Measurements from ENCODE around the gene SLC30A1. TPM values are rescaled to one million over a fixed set of nuclear protein-coding genes. Genes with fewer than 3 reads are reported as not detected.

SLC30A1 gene
- total and polyA plus RNA-seq, 12 donors: 4.6 to 82.6 (median 37.5) TPM

DNA sequence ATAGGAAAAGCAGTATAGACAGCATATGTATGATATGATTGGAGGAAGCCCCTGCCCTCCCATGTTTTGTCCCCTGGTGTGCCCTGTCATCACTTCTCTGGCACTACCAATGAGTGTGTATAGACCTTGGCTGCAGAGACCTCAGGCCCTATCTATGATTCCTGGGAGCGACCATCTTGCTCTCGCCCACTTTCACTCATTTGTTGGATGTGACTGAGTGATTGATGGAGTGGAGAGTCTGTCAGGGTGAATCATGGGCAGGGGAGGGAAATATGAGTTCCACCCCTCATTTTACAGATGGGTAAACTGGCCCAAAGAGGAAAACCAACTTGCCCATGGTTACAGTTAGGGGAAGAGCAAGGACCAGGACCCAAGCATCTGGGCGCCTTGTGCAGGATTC is 14.9 kb downstream of the SLC30A1 start:
- 95 to 100% (median 95%) methylated on average over 3 of the region's 3 CpGs for WGBS, 4 donors
- Histone ChIP-seq H3K36me3 (replicated peaks in 1 of 2) (no peaks in the 10 kb centered on the region), H3K9me3 (replicated peaks in 1 of 3) (no peaks in the 10 kb centered on the region), H3K4me3 (no peak overlapping the region), H3K4me1 (replicated peaks in 1 of 2) (no peaks in the 10 kb centered on the region), H3K27ac (no peak overlapping the region), H3K27me3 (no peaks in the 10 kb centered on the region)
- intact Hi-C loops (cut with DNase I): no loop called here
- no peak for DNase-seq
- TF ChIP-seq, protein P1, sequence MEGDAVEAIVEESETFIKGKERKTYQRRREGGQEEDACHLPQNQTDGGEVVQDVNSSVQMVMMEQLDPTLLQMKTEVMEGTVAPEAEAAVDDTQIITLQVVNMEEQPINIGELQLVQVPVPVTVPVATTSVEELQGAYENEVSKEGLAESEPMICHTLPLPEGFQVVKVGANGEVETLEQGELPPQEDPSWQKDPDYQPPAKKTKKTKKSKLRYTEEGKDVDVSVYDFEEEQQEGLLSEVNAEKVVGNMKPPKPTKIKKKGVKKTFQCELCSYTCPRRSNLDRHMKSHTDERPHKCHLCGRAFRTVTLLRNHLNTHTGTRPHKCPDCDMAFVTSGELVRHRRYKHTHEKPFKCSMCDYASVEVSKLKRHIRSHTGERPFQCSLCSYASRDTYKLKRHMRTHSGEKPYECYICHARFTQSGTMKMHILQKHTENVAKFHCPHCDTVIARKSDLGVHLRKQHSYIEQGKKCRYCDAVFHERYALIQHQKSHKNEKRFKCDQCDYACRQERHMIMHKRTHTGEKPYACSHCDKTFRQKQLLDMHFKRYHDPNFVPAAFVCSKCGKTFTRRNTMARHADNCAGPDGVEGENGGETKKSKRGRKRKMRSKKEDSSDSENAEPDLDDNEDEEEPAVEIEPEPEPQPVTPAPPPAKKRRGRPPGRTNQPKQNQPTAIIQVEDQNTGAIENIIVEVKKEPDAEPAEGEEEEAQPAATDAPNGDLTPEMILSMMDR (IDR thresholded peaks at IDR 0.05): no peak
- TF ChIP-seq POLR2A (IDR thresholded peaks at IDR 0.05): no peak

DNA sequence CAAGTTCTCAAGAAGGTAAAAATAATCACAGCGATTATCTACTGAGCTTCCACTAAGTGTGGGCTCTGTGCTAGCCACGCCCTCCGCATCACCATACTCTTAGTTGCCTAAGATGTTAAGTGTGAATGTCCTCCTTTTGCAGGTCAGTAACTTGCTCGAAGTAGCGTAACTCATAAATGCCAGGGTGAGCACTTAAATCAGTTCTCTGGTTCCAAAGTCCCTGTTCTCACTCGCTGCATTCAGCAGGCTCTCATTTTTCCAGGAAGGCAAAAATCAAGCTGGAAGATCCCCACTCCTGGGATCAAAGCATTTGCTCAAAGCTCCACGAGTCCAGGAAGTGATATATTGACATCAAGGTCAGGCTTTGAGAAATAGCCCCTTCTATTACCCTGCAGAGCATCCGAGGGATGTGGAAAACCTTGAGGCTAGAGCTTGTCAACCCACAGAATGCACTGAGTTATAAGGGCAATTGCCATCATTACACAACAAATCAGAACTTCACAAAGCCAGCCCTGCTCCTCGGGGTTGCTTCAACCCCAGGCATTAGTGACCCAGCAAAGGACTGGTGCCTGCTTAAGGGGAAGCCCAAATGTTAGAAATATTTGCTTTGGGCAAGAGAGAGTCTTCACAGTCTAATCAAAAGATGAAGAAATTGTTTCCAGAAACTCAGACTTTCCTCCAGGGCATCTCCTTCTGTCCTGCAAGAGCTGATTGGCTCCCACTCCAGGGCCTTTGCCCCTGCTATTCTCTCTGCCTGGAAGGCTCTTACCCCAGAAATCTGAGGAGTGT is 19.5 kb downstream of the SLC30A1 start:
- TF ChIP-seq POLR2A (IDR thresholded peaks at IDR 0.05): no peak
- TF ChIP-seq, protein P1 (IDR thresholded peaks at IDR 0.05): no peak
- peak in 1 of 7 donors; percentile 20 for DNase-seq
- no peaks in the 10 kb centered on the region for H3K27me3 ChIP-seq
- no peaks in the 10 kb centered on the region for H3K9me3 ChIP-seq (replicated peaks in 1 of 3)
- H3K27ac ChIP-seq: peak overlapping the region in 1 of 5 donors; percentile 29
- no peak overlapping the region for H3K4me3 ChIP-seq
- intact Hi-C loops (cut with DNase I): no loop called here
- no peaks in the 10 kb centered on the region for H3K36me3 ChIP-seq (replicated peaks in 1 of 2)
- H3K4me1 ChIP-seq (replicated peaks in 1 of 2): no peaks in the 10 kb centered on the region
- 48 to 51% (median 49%) methylated on average over 9 of the region's 9 CpGs for WGBS, 4 donors

DNA sequence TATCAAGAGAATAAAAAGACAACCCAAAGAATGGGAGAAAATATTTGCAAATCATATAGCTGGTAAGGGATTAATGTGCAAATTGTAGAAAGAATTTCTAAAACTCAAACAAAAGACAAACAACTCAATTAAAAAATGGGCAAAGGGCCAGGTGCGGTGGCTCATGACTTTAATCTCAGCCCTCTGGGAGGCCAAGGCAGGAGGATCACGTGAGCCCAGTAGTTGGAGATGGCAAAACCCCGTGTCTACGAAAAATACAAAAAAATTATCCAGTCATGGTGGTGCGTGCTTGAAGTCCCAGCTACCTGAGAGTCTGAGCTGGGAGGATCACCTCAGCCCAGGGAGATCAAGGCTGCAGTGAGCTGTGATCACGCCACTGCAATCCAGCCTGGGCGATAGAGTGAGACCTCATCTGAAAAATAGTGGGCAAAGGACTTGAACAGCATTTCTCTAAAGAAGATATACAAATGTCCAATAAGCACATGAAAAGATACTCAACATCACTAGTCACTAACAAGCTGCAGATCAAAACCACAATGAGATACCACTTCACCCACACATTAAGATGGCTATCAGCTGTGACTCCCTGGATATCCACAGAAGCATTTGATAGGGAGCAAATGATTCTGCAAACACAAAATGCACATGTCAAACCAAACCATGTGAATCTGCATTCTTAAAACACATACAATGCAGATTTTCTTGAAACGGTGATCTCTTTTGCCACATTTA is 20.9 kb downstream of the SLC30A1 start:
- H3K27me3 ChIP-seq: no peaks in the 10 kb centered on the region
- no peak overlapping the region for H3K4me3 ChIP-seq
- no peaks in the 10 kb centered on the region for H3K4me1 ChIP-seq (replicated peaks in 1 of 2)
- no peak for DNase-seq
- intact Hi-C loops (cut with DNase I): no loop called here
- H3K9me3 ChIP-seq (replicated peaks in 1 of 3): no peaks in the 10 kb centered on the region
- TF ChIP-seq, protein P1 (IDR thresholded peaks at IDR 0.05): no peak
- no peak for TF ChIP-seq POLR2A (IDR thresholded peaks at IDR 0.05)
- WGBS, 4 donors: 86 to 91% (median 91%) methylated on average over 8 of the region's 8 CpGs
- H3K27ac ChIP-seq: no peak overlapping the region
- H3K36me3 ChIP-seq (replicated peaks in 1 of 2): no peaks in the 10 kb centered on the region

DNA sequence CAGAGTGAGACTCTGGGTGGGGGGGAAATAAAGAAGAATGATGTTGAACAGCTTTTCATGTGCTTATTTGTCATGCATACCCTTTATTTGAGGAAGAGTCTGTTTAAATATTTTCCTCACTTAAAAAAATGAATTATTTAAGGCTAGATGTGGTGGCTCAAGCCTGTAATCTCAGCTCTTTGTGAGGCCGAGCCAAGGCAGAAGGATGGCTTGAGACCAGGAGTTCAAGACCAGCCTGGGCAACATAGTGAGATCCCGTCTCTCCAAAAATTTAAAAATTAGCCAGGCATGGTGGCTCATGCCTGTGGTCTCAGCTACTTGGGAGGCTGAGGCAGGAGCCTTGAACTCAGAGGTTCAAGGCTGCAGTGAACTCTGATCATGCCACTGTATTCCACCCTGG is 25.4 kb downstream of the SLC30A1 start:
- H3K27ac ChIP-seq: no peak overlapping the region
- H3K36me3 ChIP-seq (replicated peaks in 1 of 2): no peaks in the 10 kb centered on the region
- intact Hi-C loops (cut with DNase I): no loop called here
- no peak overlapping the region for H3K4me3 ChIP-seq
- H3K4me1 ChIP-seq (replicated peaks in 1 of 2): no peaks in the 10 kb centered on the region
- WGBS, 4 donors: 47 to 100% (median 92%) methylated on average over 2 of the region's 2 CpGs
- no peaks in the 10 kb centered on the region for H3K27me3 ChIP-seq
- no peaks in the 10 kb centered on the region for H3K9me3 ChIP-seq (replicated peaks in 1 of 3)
- DNase-seq: no peak
- no peak for TF ChIP-seq POLR2A (IDR thresholded peaks at IDR 0.05)

All from adrenal gland (tissue), 12 donors.